ENCODE results near the gene MARK3. TPM values are rescaled to one million over a fixed set of nuclear protein-coding genes. Genes with fewer than 3 reads are reported as not detected.

Gene MARK3
- total and polyA plus RNA-seq, 2 of the 13 experiments (the other 11 are each of a cell fraction or from before 2014, with no cell fraction given), result 47.7 to 56.6 TPM

DNA sequence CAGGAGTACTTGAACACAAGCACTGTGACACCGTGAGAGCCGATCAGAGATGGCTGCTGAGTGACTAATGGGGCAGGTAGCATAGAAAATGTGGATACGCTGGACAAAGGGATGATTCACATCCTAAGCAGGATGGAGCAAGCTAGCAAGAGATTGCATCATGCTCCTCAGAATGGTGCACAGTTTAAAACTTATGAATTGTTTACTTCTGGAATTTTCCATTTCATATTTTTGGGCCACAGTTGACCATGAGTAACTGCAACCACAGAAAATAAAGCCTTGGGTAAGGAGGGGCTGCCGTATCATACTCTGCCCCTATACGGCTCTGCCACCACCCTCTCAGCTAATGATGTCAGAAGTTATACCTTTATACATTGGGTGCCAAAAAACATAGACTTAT, 23.3 kb upstream of the MARK3 start (continued):
- TF ChIP-seq SKIL (CRISPR knock-in tag; IDR thresholded peaks at IDR 0.05; ENCODE audit: borderline replicate concordance), result no peak
- TF ChIP-seq KDM6A (CRISPR knock-in tag; IDR thresholded peaks at IDR 0.05; ENCODE audit: low read depth), result no peak
- TF ChIP-seq, protein P1, sequence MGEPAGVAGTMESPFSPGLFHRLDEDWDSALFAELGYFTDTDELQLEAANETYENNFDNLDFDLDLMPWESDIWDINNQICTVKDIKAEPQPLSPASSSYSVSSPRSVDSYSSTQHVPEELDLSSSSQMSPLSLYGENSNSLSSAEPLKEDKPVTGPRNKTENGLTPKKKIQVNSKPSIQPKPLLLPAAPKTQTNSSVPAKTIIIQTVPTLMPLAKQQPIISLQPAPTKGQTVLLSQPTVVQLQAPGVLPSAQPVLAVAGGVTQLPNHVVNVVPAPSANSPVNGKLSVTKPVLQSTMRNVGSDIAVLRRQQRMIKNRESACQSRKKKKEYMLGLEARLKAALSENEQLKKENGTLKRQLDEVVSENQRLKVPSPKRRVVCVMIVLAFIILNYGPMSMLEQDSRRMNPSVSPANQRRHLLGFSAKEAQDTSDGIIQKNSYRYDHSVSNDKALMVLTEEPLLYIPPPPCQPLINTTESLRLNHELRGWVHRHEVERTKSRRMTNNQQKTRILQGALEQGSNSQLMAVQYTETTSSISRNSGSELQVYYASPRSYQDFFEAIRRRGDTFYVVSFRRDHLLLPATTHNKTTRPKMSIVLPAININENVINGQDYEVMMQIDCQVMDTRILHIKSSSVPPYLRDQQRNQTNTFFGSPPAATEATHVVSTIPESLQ (CRISPR knock-in tag; conservative IDR thresholded peaks at IDR 0.05), result no peak
- TF ChIP-seq NFYC (CRISPR knock-in tag; IDR thresholded peaks at IDR 0.05), result no peak
- peak; percentile 99 for TF ChIP-seq CEBPG (CRISPR knock-in tag; IDR thresholded peaks at IDR 0.05)
- TF ChIP-seq ZNF615 (CRISPR knock-in tag; IDR thresholded peaks at IDR 0.05; ENCODE audit: borderline replicate concordance), result no peak
- TF ChIP-seq, protein P2, sequence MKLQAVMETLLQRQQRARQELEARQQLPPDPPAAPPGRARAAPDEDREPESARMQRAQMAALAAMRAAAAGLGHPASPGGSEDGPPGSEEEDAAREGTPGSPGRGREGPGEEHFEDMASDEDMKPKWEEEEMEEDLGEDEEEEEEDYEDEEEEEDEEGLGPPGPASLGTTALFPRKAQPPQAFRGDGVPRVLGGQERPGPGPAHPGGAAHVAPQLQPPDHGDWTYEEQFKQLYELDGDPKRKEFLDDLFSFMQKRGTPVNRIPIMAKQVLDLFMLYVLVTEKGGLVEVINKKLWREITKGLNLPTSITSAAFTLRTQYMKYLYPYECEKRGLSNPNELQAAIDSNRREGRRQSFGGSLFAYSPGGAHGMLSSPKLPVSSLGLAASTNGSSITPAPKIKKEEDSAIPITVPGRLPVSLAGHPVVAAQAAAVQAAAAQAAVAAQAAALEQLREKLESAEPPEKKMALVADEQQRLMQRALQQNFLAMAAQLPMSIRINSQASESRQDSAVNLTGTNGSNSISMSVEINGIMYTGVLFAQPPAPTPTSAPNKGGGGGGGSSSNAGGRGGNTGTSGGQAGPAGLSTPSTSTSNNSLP (IDR thresholded peaks at IDR 0.05; ENCODE audit: low read depth, low read length), result 0 out of 2 replicates have a peak, but pooled peaks have one; percentile 37
- TF ChIP-seq BCLAF1 (IDR thresholded peaks at IDR 0.05), result no peak
- TF ChIP-seq, protein P3, sequence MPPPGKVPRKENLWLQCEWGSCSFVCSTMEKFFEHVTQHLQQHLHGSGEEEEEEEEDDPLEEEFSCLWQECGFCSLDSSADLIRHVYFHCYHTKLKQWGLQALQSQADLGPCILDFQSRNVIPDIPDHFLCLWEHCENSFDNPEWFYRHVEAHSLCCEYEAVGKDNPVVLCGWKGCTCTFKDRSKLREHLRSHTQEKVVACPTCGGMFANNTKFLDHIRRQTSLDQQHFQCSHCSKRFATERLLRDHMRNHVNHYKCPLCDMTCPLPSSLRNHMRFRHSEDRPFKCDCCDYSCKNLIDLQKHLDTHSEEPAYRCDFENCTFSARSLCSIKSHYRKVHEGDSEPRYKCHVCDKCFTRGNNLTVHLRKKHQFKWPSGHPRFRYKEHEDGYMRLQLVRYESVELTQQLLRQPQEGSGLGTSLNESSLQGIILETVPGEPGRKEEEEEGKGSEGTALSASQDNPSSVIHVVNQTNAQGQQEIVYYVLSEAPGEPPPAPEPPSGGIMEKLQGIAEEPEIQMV (CRISPR knock-in tag; IDR thresholded peaks at IDR 0.05; ENCODE audit: low read depth), result no peak
- no peak for TF ChIP-seq ZNF383 (CRISPR knock-in tag; IDR thresholded peaks at IDR 0.05; ENCODE audit: borderline replicate concordance)
- no peak for TF ChIP-seq BORCS8-MEF2B (CRISPR knock-in tag; IDR thresholded peaks at IDR 0.05)
- no peak for TF ChIP-seq ZNF562 (CRISPR knock-in tag; IDR thresholded peaks at IDR 0.05; ENCODE audit: borderline replicate concordance)
- TF ChIP-seq KDM3A (CRISPR knock-in tag; IDR thresholded peaks at IDR 0.05; ENCODE audit: low read depth), result no peak
- TF ChIP-seq IKZF4 (CRISPR knock-in tag; IDR thresholded peaks at IDR 0.05; ENCODE audit: borderline replicate concordance, low read depth, not compliant biosample characterization), result no peak
- TF ChIP-seq ATF2 (CRISPR knock-in tag; IDR thresholded peaks at IDR 0.05), result 0 out of 2 replicates have a peak, but pooled peaks have one; percentile 22
- no peak for TF ChIP-seq SP2 (CRISPR knock-in tag; IDR thresholded peaks at IDR 0.05)
- no peak for TF ChIP-seq CHD4 (IDR thresholded peaks at IDR 0.05; ENCODE audit: borderline replicate concordance, low read length)
